Osteoblast (primary cell): ENCODE measurements around the gene CDKAL1. TPM values are rescaled to one million over a fixed set of nuclear protein-coding genes. Genes with fewer than 3 reads are reported as not detected.

Source experiments
- DNase-seq: peaks from one replicate; pipeline ENCODE4 v3.0.0; 2011; ENCODE audit warnings: low spot score, mixed read lengths; ENCODE audit not compliant: insufficient read length; ENCODE audit errors: missing footprints
- H2AFZ ChIP-seq: 2 replicates; pipeline ENCODE4 v1.6.0; 2011; ENCODE audit warnings: mild to moderate bottlenecking, low read length
- H3K27ac ChIP-seq: 2 replicates; pipeline ENCODE4 v1.5.1; 2011; ENCODE audit warnings: mild to moderate bottlenecking, low read depth, low read length, moderate library complexity
- H3K27me3 ChIP-seq: 2 replicates; pipeline ENCODE4 v1.6.0; 2012; ENCODE audit warnings: mild to moderate bottlenecking, control low read depth, inconsistent platforms, low read length, moderate library complexity; ENCODE audit not compliant: insufficient read depth
- H3K36me3 ChIP-seq: 2 replicates; pipeline ENCODE4 v1.5.1; 2011; ENCODE audit warnings: mild to moderate bottlenecking, low read length, control low read depth, moderate library complexity; ENCODE audit not compliant: insufficient read depth
- H3K4me1 ChIP-seq: 2 replicates; pipeline ENCODE4 v1.5.1; 2011; ENCODE audit warnings: mild to moderate bottlenecking, low read length, control low read depth, moderate library complexity; ENCODE audit not compliant: insufficient read depth
- H3K4me2 ChIP-seq: 2 replicates; pipeline ENCODE4 v1.6.0; 2011; ENCODE audit warnings: mild to moderate bottlenecking, low read length; ENCODE audit not compliant: insufficient read depth
- H3K4me3 ChIP-seq: fragments of 200-600 bp; sonication (generic); 3 replicates; pipeline ENCODE4 v1.5.1; 2012; ENCODE audit warnings: mild to moderate bottlenecking, low read length, inconsistent platforms; ENCODE audit not compliant: insufficient read depth
- H3K79me2 ChIP-seq: 2 replicates; pipeline ENCODE4 v1.6.0; 2012; ENCODE audit warnings: mild to moderate bottlenecking, low read length, control low read depth, inconsistent platforms; ENCODE audit not compliant: insufficient read depth
- H3K9me3 ChIP-seq: 2 replicates; pipeline ENCODE4 v1.5.1; 2011; ENCODE audit warnings: low read depth, low read length, control low read depth
- H4K20me1 ChIP-seq: 2 replicates; pipeline ENCODE4 v1.6.0; 2012; ENCODE audit warnings: mild to moderate bottlenecking, low read length, control low read depth; ENCODE audit not compliant: insufficient read depth
- total RNA-seq: library from RNA; depleted of rRNA; stranded (reverse); fragments of >200 nt; gene quantifications from 2 replicates; pipeline ENCODE4 v1.2.3, GENCODE V29; 2012
- TF ChIP-seq, protein P1 (sequence below): IDR thresholded peaks from 2 replicates; pipeline ENCODE4 v1.5.1; 2011; ENCODE audit warnings: mild to moderate bottlenecking, low read depth, low read length, moderate library complexity; ENCODE audit errors: extremely low read depth

Gene CDKAL1
- total RNA-seq, 1 donor: 18.5 TPM

GRCh38 chr6:21151119-21151518, 616.9 kb downstream of the CDKAL1 start:
- TF ChIP-seq, protein P1, sequence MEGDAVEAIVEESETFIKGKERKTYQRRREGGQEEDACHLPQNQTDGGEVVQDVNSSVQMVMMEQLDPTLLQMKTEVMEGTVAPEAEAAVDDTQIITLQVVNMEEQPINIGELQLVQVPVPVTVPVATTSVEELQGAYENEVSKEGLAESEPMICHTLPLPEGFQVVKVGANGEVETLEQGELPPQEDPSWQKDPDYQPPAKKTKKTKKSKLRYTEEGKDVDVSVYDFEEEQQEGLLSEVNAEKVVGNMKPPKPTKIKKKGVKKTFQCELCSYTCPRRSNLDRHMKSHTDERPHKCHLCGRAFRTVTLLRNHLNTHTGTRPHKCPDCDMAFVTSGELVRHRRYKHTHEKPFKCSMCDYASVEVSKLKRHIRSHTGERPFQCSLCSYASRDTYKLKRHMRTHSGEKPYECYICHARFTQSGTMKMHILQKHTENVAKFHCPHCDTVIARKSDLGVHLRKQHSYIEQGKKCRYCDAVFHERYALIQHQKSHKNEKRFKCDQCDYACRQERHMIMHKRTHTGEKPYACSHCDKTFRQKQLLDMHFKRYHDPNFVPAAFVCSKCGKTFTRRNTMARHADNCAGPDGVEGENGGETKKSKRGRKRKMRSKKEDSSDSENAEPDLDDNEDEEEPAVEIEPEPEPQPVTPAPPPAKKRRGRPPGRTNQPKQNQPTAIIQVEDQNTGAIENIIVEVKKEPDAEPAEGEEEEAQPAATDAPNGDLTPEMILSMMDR: no peak
- H3K4me1 ChIP-seq: no peaks in the 10 kb centered on the region
- no peak overlapping the region for H2AFZ ChIP-seq

DNA sequence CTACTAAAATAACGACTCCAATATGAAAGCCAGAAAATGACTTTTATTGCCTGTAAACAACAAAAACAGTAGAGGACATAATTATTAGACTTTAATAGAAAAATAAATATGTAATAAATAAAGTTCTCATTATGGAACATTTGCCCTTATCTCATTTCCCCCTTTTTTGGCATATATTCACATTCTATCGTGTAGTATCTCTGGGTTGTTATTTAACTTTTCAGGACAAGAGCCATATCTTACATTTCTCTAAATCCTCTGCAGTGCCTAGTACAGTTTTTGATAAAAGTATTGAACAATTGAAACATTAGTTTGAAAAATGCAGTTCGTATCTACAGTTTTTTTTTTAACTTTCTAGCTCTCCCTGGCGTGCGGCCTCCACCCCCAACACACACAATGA, 617.3 kb downstream of the CDKAL1 start:
- no peak overlapping the region for H2AFZ ChIP-seq
- no peak overlapping the region for H3K4me2 ChIP-seq
- H4K20me1 ChIP-seq: no peaks in the 10 kb centered on the region
- H3K27ac ChIP-seq: no peak overlapping the region
- H3K79me2 ChIP-seq: no peaks in the 10 kb centered on the region
- no peaks in the 10 kb centered on the region for H3K4me1 ChIP-seq
- H3K9me3 ChIP-seq: no peaks in the 10 kb centered on the region
- DNase-seq: no peak
- no peaks in the 10 kb centered on the region for H3K27me3 ChIP-seq
- H3K4me3 ChIP-seq: no peak overlapping the region
- H3K36me3 ChIP-seq: no peaks in the 10 kb centered on the region
- TF ChIP-seq, protein P1: no peak

More at GRCh38 chr6:21151119-21151518, 616.9 kb downstream of the CDKAL1 start:
- no peak overlapping the region for H3K4me3 ChIP-seq
- H3K27ac ChIP-seq: no peak overlapping the region
- H3K27me3 ChIP-seq: no peaks in the 10 kb centered on the region
- H3K4me2 ChIP-seq: no peak overlapping the region
- H3K9me3 ChIP-seq: no peaks in the 10 kb centered on the region
- no peak for DNase-seq
- H4K20me1 ChIP-seq: no peaks in the 10 kb centered on the region
- no peaks in the 10 kb centered on the region for H3K79me2 ChIP-seq
- H3K36me3 ChIP-seq: no peaks in the 10 kb centered on the region

GRCh38 chr6:21157186-21157929, 623.1 kb downstream of the CDKAL1 start:
- Histone ChIP-seq H3K36me3 (no peaks in the 10 kb centered on the region), H3K79me2 (no peaks in the 10 kb centered on the region), H3K27me3 (no peaks in the 10 kb centered on the region), H2AFZ (no peak overlapping the region), H3K4me2 (no peak overlapping the region), H3K4me3 (no peak overlapping the region), H3K27ac (no peak overlapping the region), H3K9me3 (no peaks in the 10 kb centered on the region), H3K4me1 (no peaks in the 10 kb centered on the region), H4K20me1 (no peaks in the 10 kb centered on the region)
- TF ChIP-seq, protein P1: no peak
- no peak for DNase-seq

DNA sequence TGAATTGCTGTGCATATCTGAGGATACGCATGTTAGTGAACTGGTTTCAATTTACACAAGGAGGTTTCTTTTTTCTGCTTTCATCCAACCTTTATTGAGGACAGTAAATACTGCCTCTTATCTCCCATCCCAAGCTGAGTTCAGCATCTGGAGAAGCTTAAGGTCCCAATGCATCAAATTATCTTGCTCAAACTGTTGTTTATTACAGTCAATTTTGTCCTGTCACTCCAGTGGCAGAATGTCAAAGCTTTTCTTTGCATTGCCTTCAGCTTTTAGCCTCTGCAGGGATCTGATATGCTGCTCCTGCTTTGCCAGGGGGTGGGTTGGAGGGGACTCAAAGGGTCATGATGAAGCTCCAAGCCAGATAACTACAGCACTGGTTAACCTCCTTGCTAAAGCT, 623.9 kb downstream of the CDKAL1 start:
- no peak overlapping the region for H3K4me3 ChIP-seq
- no peak overlapping the region for H3K4me2 ChIP-seq
- no peaks in the 10 kb centered on the region for H3K79me2 ChIP-seq
- no peaks in the 10 kb centered on the region for H3K9me3 ChIP-seq
- H3K27me3 ChIP-seq: no peaks in the 10 kb centered on the region
- no peaks in the 10 kb centered on the region for H4K20me1 ChIP-seq
- H3K36me3 ChIP-seq: no peaks in the 10 kb centered on the region
- TF ChIP-seq, protein P1: no peak
- no peak overlapping the region for H2AFZ ChIP-seq
- H3K27ac ChIP-seq: no peak overlapping the region
- peaks cover 3% of the 10 kb centered on the region for H3K4me1 ChIP-seq
- DNase-seq: no peak
